Uterus (tissue), 4 donors: ENCODE data around the gene SNTG2. TPM values are rescaled to one million over a fixed set of nuclear protein-coding genes. Genes with fewer than 3 reads are reported as not detected.

Experiments used
- DNase-seq, 2 donors: peaks; one replicate each; pipeline ENCODE4 v3.0.0-alpha.2; 2019 to 2020
- H3K27ac ChIP-seq, 2 donors: fragments of 200-600 bp; sonication (generic); 1 replicate in 1 of 2; 2 replicates in 1 of 2; pipeline ENCODE4 v1.5.1; 2016 to 2018
- H3K27me3 ChIP-seq, 2 donors: fragments of 200-600 bp; sonication (generic); one replicate each; pipeline ENCODE4 v1.5.1; 2018 to 2019; ENCODE audit warnings: control low read depth in 1 of 2
- H3K36me3 ChIP-seq, 2 donors: fragments of 200-600 bp; sonication (generic); one replicate each; pipeline ENCODE4 v1.5.1; 2019; ENCODE audit warnings: control low read depth in 1 of 2
- H3K4me1 ChIP-seq, 2 donors: fragments of 200-600 bp; sonication (generic); one replicate each; pipeline ENCODE4 v1.5.1; 2018 to 2019; ENCODE audit warnings: control low read depth in 1 of 2
- H3K4me3 ChIP-seq, 2 donors: fragments of 200-600 bp; sonication (generic); 1 replicate in 1 of 2; 2 replicates in 1 of 2; pipeline ENCODE4 v1.5.1; 2018 to 2019; ENCODE audit warnings: mild to moderate bottlenecking in 1 of 2
- H3K9me3 ChIP-seq, 2 donors: fragments of 200-600 bp; sonication (generic); one replicate each; pipeline ENCODE4 v1.5.1; 2019; ENCODE audit warnings: control low read depth in 1 of 2
- CTCF ChIP-seq, 4 experiments: fragments of 200-600 bp in 2 of 4; fragments of 450-650 bp in 2 of 4; sonication (generic) in 2 of 4; IDR thresholded peaks; one replicate each; pipeline ENCODE4 v1.5.1; 2016 to 2019; ENCODE audit warnings: antibody characterized with exemption in 4 of 4, mild to moderate bottlenecking in 2 of 4, moderate library complexity in 1 of 4
- POLR2A ChIP-seq, 2 donors: fragments of 450-650 bp; IDR thresholded peaks; one replicate each; pipeline ENCODE4 v1.6.1; 2016; ENCODE audit warnings: antibody characterized with exemption in 2 of 2, mild to moderate bottlenecking in 1 of 2, moderate library complexity in 1 of 2
- intact Hi-C: fragments of 100-400 bp; cut with DNase I; formaldehyde crosslinking; loops from one replicate; pipeline ENCODE4 v1.15.1; 2023; ENCODE audit warnings: low total_unique reads
- total RNA-seq, 4 donors: library from RNA; depleted of rRNA in 3 of 4; stranded (reverse); fragments of >200 nt in 3 of 4; gene quantifications; one replicate each; pipeline versions ENCODE4 v1.1.0 to v1.2.4, GENCODE V29; 2014 to 2023
- donor health status: DM: yes; HTN: yes; CAD: no.

The SNTG2 gene
- total RNA-seq, 4 donors from 2014 or later: 3.2 to 46.2 (median 31.4) TPM

GRCh38 chr2:945104-945503 is 5.5 kb upstream of the SNTG2 start:
- intact Hi-C loops: no loop called here
- Histone ChIP-seq H3K27ac (no peak overlapping the region), H3K4me3 (no peak overlapping the region)

GRCh38 chr2:946073-946948 is 4.3 kb upstream of the SNTG2 start:
- Histone ChIP-seq H3K27me3 (peaks cover 0 to 20% of the 10 kb centered on the region in 2 donors), H3K9me3 (no peaks in the 10 kb centered on the region), H3K4me1 (peaks cover 0 to 19% of the 10 kb centered on the region in 2 donors), H3K36me3 (no peaks in the 10 kb centered on the region), H3K27ac (no peak overlapping the region), H3K4me3 (no peak overlapping the region)
- TF ChIP-seq POLR2A (IDR thresholded peaks at IDR 0.05) (no peak), CTCF (IDR thresholded peaks at IDR 0.05) (no peak)
- intact Hi-C loops: no loop called here
- no peak for DNase-seq

More at GRCh38 chr2:945104-945503, 5.5 kb upstream of the SNTG2 start:
- Histone ChIP-seq H3K9me3 (no peaks in the 10 kb centered on the region), H3K36me3 (no peaks in the 10 kb centered on the region), H3K4me1 (peaks cover 0 to 7% of the 10 kb centered on the region in 2 donors), H3K27me3 (peaks cover 0 to 20% of the 10 kb centered on the region in 2 donors)
- no peak for TF ChIP-seq POLR2A (IDR thresholded peaks at IDR 0.05)
- TF ChIP-seq CTCF (IDR thresholded peaks at IDR 0.05): no peak
- no peak for DNase-seq

DNA sequence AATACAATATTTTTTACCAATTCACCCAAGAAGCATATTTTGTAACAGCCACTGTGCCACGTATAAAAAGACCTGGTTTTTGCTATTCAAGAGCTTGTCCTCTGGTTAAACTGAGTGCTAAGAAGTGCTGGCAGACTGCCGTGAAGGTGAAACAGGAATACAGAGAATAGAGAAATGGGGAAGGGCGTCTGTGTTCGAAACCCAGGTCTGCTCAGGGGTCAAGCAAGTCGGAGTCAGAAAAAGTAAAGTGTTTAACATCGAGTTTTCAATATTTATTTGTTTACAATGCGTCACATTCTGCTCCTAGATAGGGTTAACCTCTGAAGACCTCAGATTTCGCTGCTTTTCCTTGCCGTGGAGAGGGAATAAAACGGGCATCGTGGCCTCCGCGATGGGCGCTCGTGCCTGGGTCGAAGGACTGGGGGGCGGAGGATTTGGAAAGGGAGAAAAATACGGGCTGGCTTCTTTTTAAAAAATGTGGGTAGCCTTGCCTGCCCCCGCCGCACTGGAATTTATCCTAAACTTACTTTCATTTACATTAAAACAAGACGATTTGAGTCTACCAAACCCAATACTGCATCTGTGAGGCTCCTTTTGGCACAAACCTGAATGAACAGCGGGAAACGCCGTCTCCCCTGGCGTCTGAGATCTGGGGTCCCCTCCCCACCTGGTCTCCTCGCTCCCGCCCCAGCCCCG is 1.1 kb upstream of the SNTG2 start:
- Histone ChIP-seq H3K4me3 (peak overlapping the region; percentile 43 to 55), H3K36me3 (no peaks in the 10 kb centered on the region), H3K4me1 (peaks cover 0 to 19% of the 10 kb centered on the region in 2 donors), H3K9me3 (no peaks in the 10 kb centered on the region), H3K27me3 (peaks cover 0 to 20% of the 10 kb centered on the region in 2 donors), H3K27ac (peak overlapping the region; percentile 51 to 72)
- DNase-seq: no peak
- intact Hi-C loops: no loop called here
- no peak for TF ChIP-seq POLR2A (IDR thresholded peaks at IDR 0.05)
- no peak for TF ChIP-seq CTCF (IDR thresholded peaks at IDR 0.05)

- Histone ChIP-seq H3K27me3 (peaks cover 0 to 20% of the 10 kb centered on the region in 2 donors), H3K27ac (peak overlapping the region; percentile 46 to 72), H3K36me3 (no peaks in the 10 kb centered on the region), H3K4me3 (peak overlapping the region; percentile 43 to 55), H3K4me1 (peaks cover 0 to 19% of the 10 kb centered on the region in 2 donors), H3K9me3 (no peaks in the 10 kb centered on the region)
- TF ChIP-seq CTCF (IDR thresholded peaks at IDR 0.05): no peak
- TF ChIP-seq POLR2A (IDR thresholded peaks at IDR 0.05): no peak
- intact Hi-C loops: no loop called here
- no peak for DNase-seq
Measured at GRCh38 chr2:951224-952006, 766 bp downstream of the SNTG2 start.
